Peyer's patch (tissue), 4 donors: ENCODE data around the gene JUN. TPM values are rescaled to one million over a fixed set of nuclear protein-coding genes. Genes with fewer than 3 reads are reported as not detected.

Experiments
- DNase-seq, 3 donors: peaks; one replicate each; pipeline ENCODE4 v3.0.0-alpha.2; 2017 to 2019
- H3K27ac ChIP-seq, 4 donors: fragments of 200-600 bp; sonication (generic); one replicate each; pipeline ENCODE4 v1.5.1; 2016 to 2019
- H3K27me3 ChIP-seq, 2 donors: fragments of 200-600 bp; sonication (generic); one replicate each; pipeline ENCODE4 v1.5.1; 2019
- H3K36me3 ChIP-seq, 3 donors: fragments of 200-600 bp; sonication (generic); one replicate each; pipeline ENCODE4 v1.5.1; 2016 to 2019
- H3K4me1 ChIP-seq, 4 donors: fragments of 200-600 bp; sonication (generic); one replicate each; pipeline ENCODE4 v1.5.1; 2016 to 2019
- H3K4me3 ChIP-seq, 4 donors: fragments of 200-600 bp; sonication (generic); 1 replicate in 3 of 4; 2 replicates in 1 of 4; pipeline ENCODE4 v1.5.1; 2016 to 2019; ENCODE audit warnings: mild to moderate bottlenecking in 1 of 4
- H3K9me3 ChIP-seq, 4 donors: fragments of 200-600 bp; sonication (generic); one replicate each; pipeline ENCODE4 v1.5.1; 2016 to 2019; ENCODE audit warnings: mild to moderate bottlenecking in 1 of 4
- CTCF ChIP-seq, 6 experiments: fragments of 450-650 bp in 4 of 6; fragments of 200-600 bp in 2 of 6; sonication (generic) in 1 of 6; IDR thresholded peaks; one replicate each; pipeline ENCODE4 v1.5.1; 2017 to 2019; ENCODE audit warnings: antibody characterized with exemption in 6 of 6, mild to moderate bottlenecking in 3 of 6, moderate library complexity in 1 of 6
- POLR2A ChIP-seq, 2 donors: fragments of 450-650 bp; IDR thresholded peaks; one replicate each; pipeline ENCODE4 v1.5.1; 2017; ENCODE audit warnings: antibody characterized with exemption in 2 of 2, mild to moderate bottlenecking in 2 of 2, moderate library complexity in 2 of 2
- total RNA-seq, 4 donors: library from RNA; depleted of rRNA; stranded (reverse); fragments of >200 nt; gene quantifications; one replicate each; pipeline ENCODE4 v1.1.0, GENCODE V29; 2016

Gene JUN
- total RNA-seq, 4 donors from 2014 or later = 158 to 277 (median 208) TPM

GRCh38 chr1:58816747-58817221 is 32.9 kb upstream of the JUN start:
- DNase-seq = no peak
- Histone ChIP-seq H3K4me1 (peaks cover 0 to 25% (median 5%) of the 10 kb centered on the region in 4 donors), H3K36me3 (no peaks in the 10 kb centered on the region), H3K9me3 (no peaks in the 10 kb centered on the region), H3K27me3 (no peaks in the 10 kb centered on the region), H3K4me3 (peak overlapping the region; percentile 37 to 64 (median 56)), H3K27ac (peak overlapping the region; percentile 84 to 94 (median 91))
- TF ChIP-seq CTCF (IDR thresholded peaks at IDR 0.05) = no peak
- no peak for TF ChIP-seq POLR2A (IDR thresholded peaks at IDR 0.05)

GRCh38 chr1:58816072-58816746 is 32.4 kb upstream of the JUN start:
- no peaks in the 10 kb centered on the region for H3K27me3 ChIP-seq
- TF ChIP-seq POLR2A (IDR thresholded peaks at IDR 0.05) (peak; percentile 30 to 40), CTCF (IDR thresholded peaks at IDR 0.05) (no peak)
- peaks cover 0 to 25% (median 5%) of the 10 kb centered on the region in 4 donors for H3K4me1 ChIP-seq
- peak overlapping the region; percentile 37 to 64 (median 56) for H3K4me3 ChIP-seq
- H3K9me3 ChIP-seq = no peaks in the 10 kb centered on the region
- no peaks in the 10 kb centered on the region for H3K36me3 ChIP-seq
- peak; percentile 85 to 97 (median 96) for DNase-seq
- peak overlapping the region; percentile 84 to 94 (median 91) for H3K27ac ChIP-seq

- TF ChIP-seq CTCF (IDR thresholded peaks at IDR 0.05) = no peak
- no peak for TF ChIP-seq POLR2A (IDR thresholded peaks at IDR 0.05)
- no peaks in the 10 kb centered on the region for H3K36me3 ChIP-seq
- no peaks in the 10 kb centered on the region for H3K9me3 ChIP-seq
- no peaks in the 10 kb centered on the region for H3K27me3 ChIP-seq
- H3K4me1 ChIP-seq = peaks cover 0 to 25% (median 5%) of the 10 kb centered on the region in 4 donors
- peak; percentile 34 to 78 (median 70) for DNase-seq
- peak overlapping the region; percentile 37 to 64 (median 56) for H3K4me3 ChIP-seq
- peak overlapping the region; percentile 84 to 94 (median 91) for H3K27ac ChIP-seq
Measured at GRCh38 chr1:58815686-58816071, 31.8 kb upstream of the JUN start.

GRCh38 chr1:58815069-58815685 is 31.3 kb upstream of the JUN start:
- Histone ChIP-seq H3K9me3 (no peaks in the 10 kb centered on the region), H3K36me3 (no peaks in the 10 kb centered on the region), H3K4me3 (peak overlapping the region; percentile 37 to 64 (median 56)), H3K27me3 (no peaks in the 10 kb centered on the region), H3K27ac (peak overlapping the region; percentile 84 to 94 (median 91)), H3K4me1 (peaks cover 0 to 25% (median 5%) of the 10 kb centered on the region in 4 donors)
- peak; percentile 77 to 92 (median 91) for DNase-seq
- TF ChIP-seq POLR2A (IDR thresholded peaks at IDR 0.05) = peak; percentile 44 to 46
- peak in 1 of 6 experiments; percentile 12 for TF ChIP-seq CTCF (IDR thresholded peaks at IDR 0.05)

GRCh38 chr1:58814251-58815068 is 30.6 kb upstream of the JUN start:
- peak overlapping the region in 2 of 4 donors; percentile 58 to 64 for H3K4me3 ChIP-seq
- TF ChIP-seq CTCF (IDR thresholded peaks at IDR 0.05) (peak in 1 of 6 experiments; percentile 7), POLR2A (IDR thresholded peaks at IDR 0.05) (peak; percentile 54 to 61)
- H3K4me1 ChIP-seq = peaks cover 0 to 25% (median 5%) of the 10 kb centered on the region in 4 donors
- DNase-seq = peak; percentile 38 to 88 (median 84)
- H3K27ac ChIP-seq = peak overlapping the region; percentile 84 to 94 (median 91)
- no peaks in the 10 kb centered on the region for H3K27me3 ChIP-seq
- H3K36me3 ChIP-seq = no peaks in the 10 kb centered on the region
- no peaks in the 10 kb centered on the region for H3K9me3 ChIP-seq
